Keratinocyte (primary cell): Measurements from ENCODE around the gene DLGAP1.

Experiments
- EZH2 ChIP-seq: IDR thresholded peaks from one replicate; pipeline ENCODE4 v1.6.1; 2012; ENCODE audit warnings: inconsistent platforms, mild to moderate bottlenecking, low read length, moderate library complexity
- TF ChIP-seq, protein P1 (sequence below), 3 experiments: IDR thresholded peaks in 1 of 3; conservative IDR thresholded peaks in 1 of 3; optimal IDR thresholded peaks in 1 of 3; 2 replicates in 2 of 3; 3 replicates in 1 of 3; pipeline versions ENCODE3 to v1.5.1; 2011; ENCODE audit warnings: low read length in 3 of 3, mild to moderate bottlenecking in 3 of 3, moderate library complexity in 2 of 3, control low read depth in 1 of 3, inconsistent platforms in 1 of 3; ENCODE audit not compliant: insufficient read depth in 2 of 3; ENCODE audit errors: extremely low read depth in 1 of 3

DNA sequence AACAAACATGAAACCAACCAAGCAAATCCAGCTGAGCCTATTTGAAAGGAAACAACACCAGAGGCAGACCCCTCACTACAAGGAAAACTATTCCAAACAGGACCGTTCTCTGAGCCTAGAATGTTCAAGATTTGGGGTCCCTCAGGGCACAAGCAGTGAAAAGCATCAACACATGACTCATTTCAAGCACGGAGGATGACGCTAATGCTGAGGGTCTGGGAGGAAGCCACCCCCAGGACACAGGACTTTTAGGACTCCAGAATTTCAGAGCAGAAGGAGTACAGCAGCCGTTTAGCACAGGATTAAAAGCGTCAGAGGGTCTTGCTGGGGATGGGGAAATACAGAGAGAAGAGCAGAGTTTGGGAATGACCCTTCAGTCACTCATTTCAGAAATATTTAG, 168.9 kb downstream of the DLGAP1 start:
- TF ChIP-seq, protein P1, sequence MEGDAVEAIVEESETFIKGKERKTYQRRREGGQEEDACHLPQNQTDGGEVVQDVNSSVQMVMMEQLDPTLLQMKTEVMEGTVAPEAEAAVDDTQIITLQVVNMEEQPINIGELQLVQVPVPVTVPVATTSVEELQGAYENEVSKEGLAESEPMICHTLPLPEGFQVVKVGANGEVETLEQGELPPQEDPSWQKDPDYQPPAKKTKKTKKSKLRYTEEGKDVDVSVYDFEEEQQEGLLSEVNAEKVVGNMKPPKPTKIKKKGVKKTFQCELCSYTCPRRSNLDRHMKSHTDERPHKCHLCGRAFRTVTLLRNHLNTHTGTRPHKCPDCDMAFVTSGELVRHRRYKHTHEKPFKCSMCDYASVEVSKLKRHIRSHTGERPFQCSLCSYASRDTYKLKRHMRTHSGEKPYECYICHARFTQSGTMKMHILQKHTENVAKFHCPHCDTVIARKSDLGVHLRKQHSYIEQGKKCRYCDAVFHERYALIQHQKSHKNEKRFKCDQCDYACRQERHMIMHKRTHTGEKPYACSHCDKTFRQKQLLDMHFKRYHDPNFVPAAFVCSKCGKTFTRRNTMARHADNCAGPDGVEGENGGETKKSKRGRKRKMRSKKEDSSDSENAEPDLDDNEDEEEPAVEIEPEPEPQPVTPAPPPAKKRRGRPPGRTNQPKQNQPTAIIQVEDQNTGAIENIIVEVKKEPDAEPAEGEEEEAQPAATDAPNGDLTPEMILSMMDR (optimal IDR thresholded peaks at IDR 0.05 in 1 of 3, IDR thresholded peaks at IDR 0.05 in 1 of 3, conservative IDR thresholded peaks at IDR 0.05 in 1 of 3; ENCODE audit: extremely low read depth in 1 of 3, insufficient read depth in 2 of 3, low read length in 3 of 3): no peak
- no peak for TF ChIP-seq EZH2
